HG03565 (cell line): ENCODE data around the gene PDSS2.
"Not testable (repeated sequence)": the region's sequence is repeated elsewhere in the genome, so short reads cannot be mapped to it uniquely, and the experiment has no call there.

Source experiments
- ATAC-seq: cut with Tn5 transposase; IDR thresholded peaks from one replicate; pipeline ENCODE4 v1.9.1; 2021; ENCODE audit warnings: mild to moderate bottlenecking, moderate library complexity; ENCODE audit not compliant: unreplicated experiment

Gene PDSS2

GRCh38 chr6:107228754-107229153 lies 230.6 kb downstream of the PDSS2 start:
- ATAC-seq: no peak

- ATAC-seq: no peak
These were observed 237.8 kb downstream of the PDSS2 start for GRCh38 chr6:107221519-107221918.

GRCh38 chr6:107219851-107220250 lies 239.5 kb downstream of the PDSS2 start:
- ATAC-seq: no peak

GRCh38 chr6:107218142-107218541 lies 241.2 kb downstream of the PDSS2 start:
- ATAC-seq: no peak

- no peak for ATAC-seq
These were observed 242.1 kb downstream of the PDSS2 start for GRCh38 chr6:107217248-107217647.

GRCh38 chr6:107216197-107216933 lies 243.0 kb downstream of the PDSS2 start:
- no peak for ATAC-seq

GRCh38 chr6:107215334-107215733 lies 244.0 kb downstream of the PDSS2 start:
- ATAC-seq: no peak

GRCh38 chr6:107214655-107215054 lies 244.7 kb downstream of the PDSS2 start:
- ATAC-seq: no peak

GRCh38 chr6:107209406-107210305 lies 249.7 kb downstream of the PDSS2 start:
- ATAC-seq: no peak

- no peak for ATAC-seq
These were observed 252.0 kb downstream of the PDSS2 start for GRCh38 chr6:107207251-107207873.

GRCh38 chr6:107205058-107205998 lies 254.0 kb downstream of the PDSS2 start:
- ATAC-seq: no peak

GRCh38 chr6:107202876-107203468 lies 256.4 kb downstream of the PDSS2 start:
- ATAC-seq: no peak

GRCh38 chr6:107198631-107199416 lies 260.5 kb downstream of the PDSS2 start:
- no peak for ATAC-seq

- ATAC-seq: no peak
These were observed 263.2 kb downstream of the PDSS2 start for GRCh38 chr6:107196152-107196551.

GRCh38 chr6:107194723-107195122 lies 264.6 kb downstream of the PDSS2 start:
- ATAC-seq: not testable (repeated sequence)

GRCh38 chr6:107192830-107193229 lies 266.5 kb downstream of the PDSS2 start:
- ATAC-seq: no peak

- no peak for ATAC-seq
These were observed 271.7 kb downstream of the PDSS2 start for GRCh38 chr6:107187630-107188029.

GRCh38 chr6:107186047-107186446 lies 273.3 kb downstream of the PDSS2 start:
- ATAC-seq: no peak

- no peak for ATAC-seq
These were observed 273.9 kb downstream of the PDSS2 start for GRCh38 chr6:107185391-107185970.
